ENCODE results near the gene TTC23.

The TTC23 gene

DNA sequence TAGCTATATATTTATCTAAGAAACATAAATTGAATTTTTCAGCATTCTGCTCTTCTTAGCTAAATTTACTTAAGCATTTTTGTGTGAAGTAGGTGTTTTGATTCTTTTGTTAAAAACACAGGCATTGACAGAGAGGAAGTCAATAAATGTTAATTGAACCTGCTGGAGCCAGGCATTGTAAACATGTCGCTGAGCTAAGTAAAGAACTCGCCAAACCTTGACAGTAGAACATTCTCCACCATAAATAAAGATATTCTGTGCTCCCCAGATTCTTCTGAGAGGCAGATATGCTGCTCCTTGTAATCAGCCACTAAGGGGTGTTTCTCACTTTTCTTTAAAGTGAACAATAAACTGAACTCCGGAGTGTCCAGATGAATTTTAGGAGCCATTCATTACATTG lies 106.1 kb downstream of the TTC23 start:
- no peak for TF ChIP-seq TCF12 (IDR thresholded peaks at IDR 0.05; ENCODE audit: low read depth)
- TF ChIP-seq NFIC (IDR thresholded peaks at IDR 0.05), result no peak
- no peak for TF ChIP-seq ZBTB7A (IDR thresholded peaks at IDR 0.05; ENCODE audit: low read depth)

DNA sequence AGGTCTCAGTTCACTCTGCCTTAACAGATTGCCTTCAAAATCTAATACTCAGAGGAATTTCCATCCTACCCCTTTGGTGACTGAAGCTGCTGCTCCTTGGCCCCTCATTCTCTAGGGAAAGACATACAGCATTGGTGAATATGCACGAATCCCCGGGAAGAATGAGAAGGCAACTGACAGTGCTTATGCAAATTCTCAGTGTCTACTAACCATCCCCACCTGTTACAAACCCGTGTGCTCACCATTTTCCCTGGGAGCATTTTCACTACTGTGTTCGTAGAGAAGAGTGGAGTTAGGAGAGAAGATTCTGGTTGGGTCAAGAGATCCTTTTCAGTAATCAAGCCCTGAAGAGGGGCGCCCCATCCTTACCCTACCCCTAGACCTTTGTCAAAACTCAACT lies 106.8 kb downstream of the TTC23 start:
- no peak for TF ChIP-seq NFIC (IDR thresholded peaks at IDR 0.05)
- TF ChIP-seq CREB1 (IDR thresholded peaks at IDR 0.05; ENCODE audit: low read depth), result no peak
- no peak for TF ChIP-seq FOXM1 (IDR thresholded peaks at IDR 0.05; ENCODE audit: borderline replicate concordance, low read depth)
- no peak for TF ChIP-seq EP300 (IDR thresholded peaks at IDR 0.05; ENCODE audit: borderline replicate concordance)
- TF ChIP-seq, protein P1, sequence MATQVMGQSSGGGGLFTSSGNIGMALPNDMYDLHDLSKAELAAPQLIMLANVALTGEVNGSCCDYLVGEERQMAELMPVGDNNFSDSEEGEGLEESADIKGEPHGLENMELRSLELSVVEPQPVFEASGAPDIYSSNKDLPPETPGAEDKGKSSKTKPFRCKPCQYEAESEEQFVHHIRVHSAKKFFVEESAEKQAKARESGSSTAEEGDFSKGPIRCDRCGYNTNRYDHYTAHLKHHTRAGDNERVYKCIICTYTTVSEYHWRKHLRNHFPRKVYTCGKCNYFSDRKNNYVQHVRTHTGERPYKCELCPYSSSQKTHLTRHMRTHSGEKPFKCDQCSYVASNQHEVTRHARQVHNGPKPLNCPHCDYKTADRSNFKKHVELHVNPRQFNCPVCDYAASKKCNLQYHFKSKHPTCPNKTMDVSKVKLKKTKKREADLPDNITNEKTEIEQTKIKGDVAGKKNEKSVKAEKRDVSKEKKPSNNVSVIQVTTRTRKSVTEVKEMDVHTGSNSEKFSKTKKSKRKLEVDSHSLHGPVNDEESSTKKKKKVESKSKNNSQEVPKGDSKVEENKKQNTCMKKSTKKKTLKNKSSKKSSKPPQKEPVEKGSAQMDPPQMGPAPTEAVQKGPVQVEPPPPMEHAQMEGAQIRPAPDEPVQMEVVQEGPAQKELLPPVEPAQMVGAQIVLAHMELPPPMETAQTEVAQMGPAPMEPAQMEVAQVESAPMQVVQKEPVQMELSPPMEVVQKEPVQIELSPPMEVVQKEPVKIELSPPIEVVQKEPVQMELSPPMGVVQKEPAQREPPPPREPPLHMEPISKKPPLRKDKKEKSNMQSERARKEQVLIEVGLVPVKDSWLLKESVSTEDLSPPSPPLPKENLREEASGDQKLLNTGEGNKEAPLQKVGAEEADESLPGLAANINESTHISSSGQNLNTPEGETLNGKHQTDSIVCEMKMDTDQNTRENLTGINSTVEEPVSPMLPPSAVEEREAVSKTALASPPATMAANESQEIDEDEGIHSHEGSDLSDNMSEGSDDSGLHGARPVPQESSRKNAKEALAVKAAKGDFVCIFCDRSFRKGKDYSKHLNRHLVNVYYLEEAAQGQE (IDR thresholded peaks at IDR 0.05; ENCODE audit: low read depth), result no peak
- no peak for TF ChIP-seq TEAD4 (IDR thresholded peaks at IDR 0.05)
- no peak for TF ChIP-seq RAD21 (IDR thresholded peaks at IDR 0.05; ENCODE audit: low read depth)
- TF ChIP-seq YY1 (IDR thresholded peaks at IDR 0.05; ENCODE audit: low read depth), result no peak
- no peak for TF ChIP-seq TCF12 (IDR thresholded peaks at IDR 0.05; ENCODE audit: low read depth)
- no peak for TF ChIP-seq EGR1 (IDR thresholded peaks at IDR 0.05)
- TF ChIP-seq TAF1 (IDR thresholded peaks at IDR 0.05; ENCODE audit: low read depth), result no peak

- TF ChIP-seq CEBPB (IDR thresholded peaks at IDR 0.05), result no peak
- TF ChIP-seq TCF12 (IDR thresholded peaks at IDR 0.05; ENCODE audit: low read depth), result no peak
- TF ChIP-seq EGR1 (IDR thresholded peaks at IDR 0.05), result no peak
- no peak for TF ChIP-seq NFIC (IDR thresholded peaks at IDR 0.05)
- TF ChIP-seq RAD21 (IDR thresholded peaks at IDR 0.05; ENCODE audit: low read depth), result no peak
- no peak for TF ChIP-seq ZBTB7A (IDR thresholded peaks at IDR 0.05; ENCODE audit: low read depth)
- TF ChIP-seq TAF1 (IDR thresholded peaks at IDR 0.05; ENCODE audit: low read depth), result no peak
- no peak for TF ChIP-seq FOXM1 (IDR thresholded peaks at IDR 0.05; ENCODE audit: borderline replicate concordance, low read depth)
- no peak for TF ChIP-seq TEAD4 (IDR thresholded peaks at IDR 0.05)
- no peak for TF ChIP-seq EP300 (IDR thresholded peaks at IDR 0.05; ENCODE audit: borderline replicate concordance)
- TF ChIP-seq, protein P2, sequence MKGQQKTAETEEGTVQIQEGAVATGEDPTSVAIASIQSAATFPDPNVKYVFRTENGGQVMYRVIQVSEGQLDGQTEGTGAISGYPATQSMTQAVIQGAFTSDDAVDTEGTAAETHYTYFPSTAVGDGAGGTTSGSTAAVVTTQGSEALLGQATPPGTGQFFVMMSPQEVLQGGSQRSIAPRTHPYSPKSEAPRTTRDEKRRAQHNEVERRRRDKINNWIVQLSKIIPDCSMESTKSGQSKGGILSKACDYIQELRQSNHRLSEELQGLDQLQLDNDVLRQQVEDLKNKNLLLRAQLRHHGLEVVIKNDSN (IDR thresholded peaks at IDR 0.05), result no peak
- TF ChIP-seq YY1 (IDR thresholded peaks at IDR 0.05; ENCODE audit: low read depth), result no peak
- TF ChIP-seq, protein P1 (IDR thresholded peaks at IDR 0.05; ENCODE audit: low read depth), result no peak
- TF ChIP-seq CREB1 (IDR thresholded peaks at IDR 0.05; ENCODE audit: low read depth), result no peak
- TF ChIP-seq MAX (IDR thresholded peaks at IDR 0.05), result no peak
Measured at GRCh38 chr15:99141943-99142342, 107.4 kb downstream of the TTC23 start.

DNA sequence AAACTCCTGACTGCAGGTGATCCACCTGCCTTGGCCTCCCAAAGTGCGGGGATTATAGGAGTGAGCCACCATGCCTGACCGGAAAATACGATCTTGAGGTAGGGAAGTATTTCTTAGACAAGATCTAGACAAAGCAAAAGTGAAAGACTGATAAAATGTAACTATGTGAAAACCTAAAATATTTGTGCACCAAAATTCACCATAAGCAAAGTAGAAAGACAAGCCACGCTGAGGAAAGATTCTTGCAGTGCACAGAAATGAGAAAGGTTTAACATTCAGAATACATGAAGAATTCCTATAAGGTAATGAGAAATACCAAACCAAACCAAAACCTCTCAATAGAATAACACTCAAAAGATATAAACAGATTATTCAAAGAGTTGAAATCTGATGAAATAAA lies 108.8 kb downstream of the TTC23 start:
- TF ChIP-seq MAX (IDR thresholded peaks at IDR 0.05) (no peak), TCF12 (IDR thresholded peaks at IDR 0.05; ENCODE audit: low read depth) (no peak), RAD21 (IDR thresholded peaks at IDR 0.05; ENCODE audit: low read depth) (no peak), CREB1 (IDR thresholded peaks at IDR 0.05; ENCODE audit: low read depth) (no peak), CEBPB (IDR thresholded peaks at IDR 0.05) (no peak), TEAD4 (IDR thresholded peaks at IDR 0.05) (no peak), FOXM1 (IDR thresholded peaks at IDR 0.05; ENCODE audit: borderline replicate concordance, low read depth) (no peak), EP300 (IDR thresholded peaks at IDR 0.05; ENCODE audit: borderline replicate concordance) (no peak), EGR1 (IDR thresholded peaks at IDR 0.05) (no peak), NFIC (IDR thresholded peaks at IDR 0.05) (no peak), YY1 (IDR thresholded peaks at IDR 0.05; ENCODE audit: low read depth) (no peak), ZBTB7A (IDR thresholded peaks at IDR 0.05; ENCODE audit: low read depth) (no peak), TAF1 (IDR thresholded peaks at IDR 0.05; ENCODE audit: low read depth) (no peak)
- TF ChIP-seq, protein P2 (IDR thresholded peaks at IDR 0.05), result no peak
- TF ChIP-seq, protein P1 (IDR thresholded peaks at IDR 0.05; ENCODE audit: low read depth), result no peak
